ENCODE measurements around the gene ARNT2.

- TF ChIP-seq CTCF (IDR thresholded peaks at IDR 0.05; ENCODE audit: low read length), result no peak
- TF ChIP-seq EZH2 (IDR thresholded peaks at IDR 0.05; ENCODE audit: borderline replicate concordance, low read length), result no peak
Measured at GRCh38 chr15:80580536-80581260, 176.5 kb downstream of the ARNT2 start.

Measured in OCI-LY1 (cell line).